Vagina (tissue), 2 donors: ENCODE results near the gene SLC10A6.

Source experiments
- POLR2AphosphoS5 ChIP-seq, 2 donors: sonication (generic); formaldehyde crosslinking; IDR thresholded peaks; one replicate each; pipeline ENCODE4 v1.9.0; 2017; ENCODE audit warnings: antibody characterized with exemption in 2 of 2, mild to moderate bottlenecking in 2 of 2, low read depth in 1 of 2; ENCODE audit not compliant: insufficient read depth in 1 of 2
- TF ChIP-seq, protein P1 (sequence below), 3 experiments: fragments of 450-650 bp in 2 of 3; fragments of 200-600 bp in 1 of 3; sonication (generic) in 1 of 3; IDR thresholded peaks; one replicate each; pipeline ENCODE4 v1.5.1; 2017 to 2019; ENCODE audit warnings: antibody characterized with exemption in 3 of 3, mild to moderate bottlenecking in 2 of 3, moderate library complexity in 2 of 3

DNA sequence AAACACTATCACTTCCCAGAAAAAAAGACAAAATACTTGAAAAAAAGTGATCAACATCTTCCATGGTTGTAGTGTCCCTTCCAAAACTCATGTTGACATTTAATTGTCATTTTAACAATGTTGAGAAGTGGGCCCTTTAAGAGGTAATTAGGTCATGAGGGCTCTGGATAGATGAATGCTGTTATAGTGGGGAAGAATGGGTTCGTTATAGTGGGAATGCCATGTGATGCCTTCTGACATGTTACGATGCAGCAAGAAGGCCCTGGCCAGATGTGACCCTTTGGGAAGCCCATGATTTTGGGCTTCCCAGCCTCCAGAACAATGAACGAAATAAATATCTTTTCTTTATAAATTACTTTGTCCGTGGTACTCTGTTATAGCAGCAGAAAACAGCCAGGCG lies 4.0 kb upstream of the SLC10A6 start:
- TF ChIP-seq POLR2AphosphoS5 (IDR thresholded peaks at IDR 0.05; ENCODE audit: insufficient read depth in 1 of 2, low read depth in 1 of 2) = no peak
- TF ChIP-seq, protein P1, sequence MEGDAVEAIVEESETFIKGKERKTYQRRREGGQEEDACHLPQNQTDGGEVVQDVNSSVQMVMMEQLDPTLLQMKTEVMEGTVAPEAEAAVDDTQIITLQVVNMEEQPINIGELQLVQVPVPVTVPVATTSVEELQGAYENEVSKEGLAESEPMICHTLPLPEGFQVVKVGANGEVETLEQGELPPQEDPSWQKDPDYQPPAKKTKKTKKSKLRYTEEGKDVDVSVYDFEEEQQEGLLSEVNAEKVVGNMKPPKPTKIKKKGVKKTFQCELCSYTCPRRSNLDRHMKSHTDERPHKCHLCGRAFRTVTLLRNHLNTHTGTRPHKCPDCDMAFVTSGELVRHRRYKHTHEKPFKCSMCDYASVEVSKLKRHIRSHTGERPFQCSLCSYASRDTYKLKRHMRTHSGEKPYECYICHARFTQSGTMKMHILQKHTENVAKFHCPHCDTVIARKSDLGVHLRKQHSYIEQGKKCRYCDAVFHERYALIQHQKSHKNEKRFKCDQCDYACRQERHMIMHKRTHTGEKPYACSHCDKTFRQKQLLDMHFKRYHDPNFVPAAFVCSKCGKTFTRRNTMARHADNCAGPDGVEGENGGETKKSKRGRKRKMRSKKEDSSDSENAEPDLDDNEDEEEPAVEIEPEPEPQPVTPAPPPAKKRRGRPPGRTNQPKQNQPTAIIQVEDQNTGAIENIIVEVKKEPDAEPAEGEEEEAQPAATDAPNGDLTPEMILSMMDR (IDR thresholded peaks at IDR 0.05) = no peak
